Panc1 (cell line): ENCODE data around the gene MUC5AC.

ENCODE experiments used
- TCF7L2 ChIP-seq: IDR thresholded peaks from 2 replicates; pipeline ENCODE4 v1.6.1; 2011; ENCODE audit warnings: mild to moderate bottlenecking, low read depth, low read length, inconsistent platforms
- TF ChIP-seq, protein P1 (sequence below): fragments of 450-650 bp; IDR thresholded peaks from 2 replicates; pipeline ENCODE4 v1.5.1; 2017; ENCODE audit warnings: mild to moderate bottlenecking

DNA sequence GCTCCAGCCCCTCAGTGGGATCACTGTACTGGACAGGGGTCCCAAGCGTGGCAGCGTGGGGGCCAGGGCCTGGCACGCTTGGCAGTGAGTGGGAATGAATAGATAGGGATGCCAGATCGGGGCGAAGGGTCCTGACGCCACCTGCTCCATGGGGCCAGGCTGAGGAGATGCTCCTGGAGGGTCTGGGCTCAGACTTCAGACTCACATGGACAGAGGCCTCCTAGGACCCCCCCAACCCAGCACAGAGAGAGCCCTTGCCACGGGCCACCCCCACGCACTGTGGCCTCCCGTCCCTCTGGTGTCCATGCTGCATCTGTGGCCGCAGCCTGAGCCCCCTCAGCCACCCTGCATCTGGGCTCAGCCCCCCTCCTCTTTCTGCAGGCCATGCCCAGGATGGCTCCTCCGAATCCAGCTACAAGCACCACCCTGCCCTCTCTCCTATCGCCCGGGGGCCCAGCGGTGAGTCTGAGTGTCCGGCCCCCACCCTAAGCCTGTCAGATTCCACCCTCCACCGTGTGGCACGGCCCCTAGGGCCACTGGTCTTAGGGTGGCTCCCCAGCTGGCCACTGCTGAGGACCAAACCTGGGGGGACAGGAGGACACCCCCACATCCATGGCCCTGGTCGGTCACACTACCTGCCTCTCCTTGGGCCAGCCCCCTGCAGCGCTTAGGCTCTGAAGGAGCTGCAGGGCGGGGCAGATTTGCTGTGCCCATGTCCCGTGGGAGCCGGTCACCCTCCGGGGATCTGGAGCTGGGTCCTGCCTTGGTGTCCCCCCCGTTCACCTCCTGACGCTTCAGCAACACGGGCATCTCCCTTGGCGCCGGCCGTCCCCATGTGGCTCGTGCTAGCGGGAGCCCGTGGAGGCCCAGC lies 2.7 kb downstream of the MUC5AC start:
- TF ChIP-seq, protein P1, sequence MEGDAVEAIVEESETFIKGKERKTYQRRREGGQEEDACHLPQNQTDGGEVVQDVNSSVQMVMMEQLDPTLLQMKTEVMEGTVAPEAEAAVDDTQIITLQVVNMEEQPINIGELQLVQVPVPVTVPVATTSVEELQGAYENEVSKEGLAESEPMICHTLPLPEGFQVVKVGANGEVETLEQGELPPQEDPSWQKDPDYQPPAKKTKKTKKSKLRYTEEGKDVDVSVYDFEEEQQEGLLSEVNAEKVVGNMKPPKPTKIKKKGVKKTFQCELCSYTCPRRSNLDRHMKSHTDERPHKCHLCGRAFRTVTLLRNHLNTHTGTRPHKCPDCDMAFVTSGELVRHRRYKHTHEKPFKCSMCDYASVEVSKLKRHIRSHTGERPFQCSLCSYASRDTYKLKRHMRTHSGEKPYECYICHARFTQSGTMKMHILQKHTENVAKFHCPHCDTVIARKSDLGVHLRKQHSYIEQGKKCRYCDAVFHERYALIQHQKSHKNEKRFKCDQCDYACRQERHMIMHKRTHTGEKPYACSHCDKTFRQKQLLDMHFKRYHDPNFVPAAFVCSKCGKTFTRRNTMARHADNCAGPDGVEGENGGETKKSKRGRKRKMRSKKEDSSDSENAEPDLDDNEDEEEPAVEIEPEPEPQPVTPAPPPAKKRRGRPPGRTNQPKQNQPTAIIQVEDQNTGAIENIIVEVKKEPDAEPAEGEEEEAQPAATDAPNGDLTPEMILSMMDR = no peak
- no peak for TF ChIP-seq TCF7L2
